GM03348 (cell line): ENCODE measurements around the gene ISG15.
"Not testable (repeated sequence)": the region's sequence is repeated elsewhere in the genome, so short reads cannot be mapped to it uniquely, and the experiment has no call there.

ENCODE experiments used
- DNase-seq: peaks from one replicate; pipeline ENCODE4 v3.0.0; 2012; ENCODE audit warnings: low spot score

ISG15 gene

DNA sequence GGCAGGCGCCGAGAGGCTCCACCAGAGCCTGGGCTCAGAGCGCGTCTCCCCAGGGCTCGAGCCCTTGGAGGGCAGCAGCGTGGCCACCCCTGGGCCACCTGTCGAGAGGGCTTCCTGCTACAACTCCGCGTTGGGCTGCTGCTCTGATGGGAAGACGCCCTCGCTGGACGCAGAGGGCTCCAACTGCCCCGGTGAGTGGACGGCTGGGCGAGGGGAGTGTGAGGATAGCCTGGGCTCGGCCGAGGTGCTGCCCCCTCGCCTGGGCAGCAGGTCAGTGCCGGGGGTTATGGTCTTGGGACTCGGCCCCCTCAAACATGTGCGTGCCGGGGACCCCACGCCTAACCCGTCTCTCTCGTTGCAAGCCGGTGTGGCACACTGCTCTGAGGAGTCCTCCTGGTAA lies 33.5 kb downstream of the ISG15 start:
- no peak for DNase-seq

DNA sequence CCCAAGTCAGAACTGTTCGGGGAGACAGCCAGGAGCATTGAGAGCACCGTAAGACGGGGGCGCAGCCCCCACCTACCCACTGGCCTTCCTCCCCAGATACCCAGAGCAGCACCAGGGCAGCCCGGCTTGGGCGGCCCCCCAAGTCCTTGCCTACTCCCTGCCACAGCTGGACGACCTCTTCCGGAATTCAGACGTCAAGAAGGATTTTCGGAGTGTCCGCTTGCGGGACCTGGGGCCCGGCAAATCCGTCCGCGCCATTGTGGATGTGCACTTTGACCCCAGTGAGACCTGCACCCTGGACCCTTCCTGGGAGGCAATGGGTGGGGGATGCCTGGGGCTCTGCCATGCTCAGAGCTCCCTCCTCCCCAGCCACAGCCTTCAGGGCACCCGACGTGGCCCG lies 34.1 kb downstream of the ISG15 start:
- no peak for DNase-seq

DNA sequence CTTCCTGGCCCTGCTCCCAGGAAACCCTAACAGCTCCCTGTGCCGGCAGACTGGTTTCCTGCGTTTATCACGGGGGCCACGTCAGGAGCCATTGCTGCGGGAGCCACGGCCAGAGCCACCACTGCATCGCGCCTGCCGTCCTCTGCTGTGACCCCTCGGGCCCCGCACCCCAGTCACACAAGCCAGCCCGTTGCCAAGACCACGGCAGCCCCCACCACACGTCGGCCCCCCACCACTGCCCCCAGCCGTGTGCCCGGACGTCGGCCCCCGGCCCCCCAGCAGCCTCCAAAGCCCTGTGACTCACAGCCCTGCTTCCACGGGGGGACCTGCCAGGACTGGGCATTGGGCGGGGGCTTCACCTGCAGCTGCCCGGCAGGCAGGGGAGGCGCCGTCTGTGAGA lies 34.7 kb downstream of the ISG15 start:
- DNase-seq, result no peak

DNA sequence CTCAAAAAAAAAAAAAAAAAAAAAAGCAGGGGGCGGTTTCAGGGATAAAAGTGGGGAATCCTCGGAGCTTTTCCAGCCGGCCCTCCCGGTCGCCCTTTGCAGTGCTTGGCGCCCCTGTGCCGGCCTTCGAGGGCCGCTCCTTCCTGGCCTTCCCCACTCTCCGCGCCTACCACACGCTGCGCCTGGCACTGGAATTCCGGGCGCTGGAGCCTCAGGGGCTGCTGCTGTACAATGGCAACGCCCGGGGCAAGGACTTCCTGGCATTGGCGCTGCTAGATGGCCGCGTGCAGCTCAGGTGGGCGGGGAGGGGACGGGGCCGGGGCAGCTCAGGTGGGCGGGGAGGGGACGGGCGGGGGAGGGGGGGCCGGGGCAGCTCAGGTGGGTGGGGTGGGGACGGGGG lies 35.5 kb downstream of the ISG15 start:
- no peak for DNase-seq

DNA sequence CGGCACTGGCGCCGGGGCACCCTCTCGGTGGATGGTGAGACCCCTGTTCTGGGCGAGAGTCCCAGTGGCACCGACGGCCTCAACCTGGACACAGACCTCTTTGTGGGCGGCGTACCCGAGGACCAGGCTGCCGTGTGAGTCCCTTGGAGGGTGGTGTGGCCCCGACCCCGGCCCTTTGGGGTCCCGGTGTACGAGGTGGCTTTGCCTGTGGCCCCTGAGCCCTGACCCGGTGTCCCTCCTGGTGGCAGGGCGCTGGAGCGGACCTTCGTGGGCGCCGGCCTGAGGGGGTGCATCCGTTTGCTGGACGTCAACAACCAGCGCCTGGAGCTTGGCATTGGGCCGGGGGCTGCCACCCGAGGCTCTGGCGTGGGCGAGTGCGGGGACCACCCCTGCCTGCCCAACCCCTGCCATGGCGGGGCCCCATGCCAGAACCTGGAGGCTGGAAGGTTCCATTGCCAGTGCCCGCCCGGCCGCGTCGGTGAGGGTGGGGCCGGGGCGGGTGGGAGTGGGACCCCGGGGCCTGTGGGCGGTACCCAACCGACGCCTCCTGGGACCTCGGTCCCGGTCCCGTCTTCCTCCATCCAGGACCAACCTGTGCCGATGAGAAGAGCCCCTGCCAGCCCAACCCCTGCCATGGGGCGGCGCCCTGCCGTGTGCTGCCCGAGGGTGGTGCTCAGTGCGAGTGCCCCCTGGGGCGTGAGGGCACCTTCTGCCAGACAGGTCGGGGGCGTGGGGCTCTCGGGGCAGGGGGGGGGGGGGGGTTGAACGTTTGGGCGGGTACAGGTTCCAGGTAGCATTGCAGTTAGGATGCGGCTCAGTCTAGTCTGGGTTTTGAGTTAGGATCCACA lies 36.2 kb downstream of the ISG15 start:
- no peak for DNase-seq

DNA sequence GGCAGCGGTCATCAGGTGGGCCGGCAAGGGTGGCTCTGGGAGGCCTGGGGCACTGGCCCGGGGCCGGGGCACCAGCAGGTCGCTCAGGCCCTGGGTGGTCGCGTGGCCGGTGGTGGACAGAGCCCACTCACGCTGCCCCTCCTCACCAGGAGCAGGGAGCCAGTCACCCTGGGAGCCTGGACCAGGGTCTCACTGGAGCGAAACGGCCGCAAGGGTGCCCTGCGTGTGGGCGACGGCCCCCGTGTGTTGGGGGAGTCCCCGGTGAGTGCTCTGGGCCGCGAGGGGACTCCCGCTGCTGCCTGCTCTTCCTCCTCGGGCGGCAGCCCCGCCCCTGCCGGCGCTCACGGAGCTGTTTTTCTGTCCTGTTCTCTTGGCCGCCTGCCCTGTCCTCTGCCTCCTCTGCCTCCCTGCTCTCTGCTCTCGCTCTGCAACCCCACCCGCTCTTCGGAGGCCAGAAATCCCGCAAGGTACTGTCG lies 37.3 kb downstream of the ISG15 start:
- DNase-seq, result no peak

DNA sequence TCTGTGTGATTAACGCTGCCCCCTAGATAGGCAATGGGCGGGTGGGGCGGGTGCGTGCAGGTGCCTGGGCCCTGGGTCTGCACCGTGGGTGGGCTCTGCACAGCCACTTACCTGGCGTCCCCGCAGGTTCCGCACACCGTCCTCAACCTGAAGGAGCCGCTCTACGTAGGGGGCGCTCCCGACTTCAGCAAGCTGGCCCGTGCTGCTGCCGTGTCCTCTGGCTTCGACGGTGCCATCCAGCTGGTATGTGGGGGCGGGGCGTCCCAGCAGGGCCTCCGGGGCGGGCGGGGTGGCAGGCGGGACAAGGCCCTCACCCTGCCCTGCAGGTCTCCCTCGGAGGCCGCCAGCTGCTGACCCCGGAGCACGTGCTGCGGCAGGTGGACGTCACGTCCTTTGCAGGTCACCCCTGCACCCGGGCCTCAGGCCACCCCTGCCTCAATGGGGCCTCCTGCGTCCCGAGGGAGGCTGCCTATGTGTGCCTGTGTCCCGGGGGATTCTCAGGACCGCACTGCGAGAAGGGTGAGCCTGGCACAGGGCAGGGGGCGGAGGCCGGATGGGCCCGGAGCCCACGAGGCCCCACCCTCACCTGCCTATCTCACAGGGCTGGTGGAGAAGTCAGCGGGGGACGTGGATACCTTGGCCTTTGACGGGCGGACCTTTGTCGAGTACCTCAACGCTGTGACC lies 38.0 kb downstream of the ISG15 start:
- no peak for DNase-seq

DNA sequence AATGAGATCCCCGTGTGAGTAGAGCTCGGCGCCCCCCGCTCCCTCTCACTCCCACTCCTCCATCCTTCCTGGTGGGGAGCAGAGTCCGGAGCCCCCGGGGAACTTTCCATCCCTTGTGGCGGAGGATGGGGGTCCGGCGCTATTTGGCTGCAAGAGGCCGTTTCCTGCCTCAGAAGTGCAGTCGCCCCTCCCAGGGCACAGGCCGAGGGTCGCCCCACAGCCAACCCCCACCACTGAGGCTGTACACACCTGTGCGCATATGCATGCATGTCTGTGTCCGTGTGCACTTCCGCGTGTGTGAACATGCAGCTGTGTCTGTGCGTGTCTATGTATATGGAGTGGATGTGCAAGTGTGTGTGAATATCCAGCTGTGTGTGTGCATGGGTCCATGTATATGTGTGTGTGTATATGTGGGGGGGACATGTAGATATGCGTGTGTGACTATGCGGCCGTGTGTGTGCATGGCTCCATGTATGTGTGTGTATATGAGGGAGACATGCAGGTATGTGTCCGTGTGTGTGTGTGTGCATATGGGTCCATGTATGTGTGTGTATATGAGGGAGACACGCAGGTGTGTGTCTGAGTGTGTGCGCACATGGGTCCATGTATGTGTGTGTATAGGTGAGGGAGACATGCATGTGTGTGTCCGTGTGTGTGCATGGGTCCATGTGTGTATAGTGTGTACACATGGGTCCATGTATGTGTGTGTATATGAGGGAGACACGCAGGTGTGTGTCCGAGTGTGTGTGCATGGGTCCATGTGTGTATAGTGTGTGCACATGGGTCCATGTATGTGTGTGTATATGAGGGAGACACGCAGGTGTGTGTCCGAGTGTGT lies 38.9 kb downstream of the ISG15 start:
- DNase-seq, result no peak

DNA sequence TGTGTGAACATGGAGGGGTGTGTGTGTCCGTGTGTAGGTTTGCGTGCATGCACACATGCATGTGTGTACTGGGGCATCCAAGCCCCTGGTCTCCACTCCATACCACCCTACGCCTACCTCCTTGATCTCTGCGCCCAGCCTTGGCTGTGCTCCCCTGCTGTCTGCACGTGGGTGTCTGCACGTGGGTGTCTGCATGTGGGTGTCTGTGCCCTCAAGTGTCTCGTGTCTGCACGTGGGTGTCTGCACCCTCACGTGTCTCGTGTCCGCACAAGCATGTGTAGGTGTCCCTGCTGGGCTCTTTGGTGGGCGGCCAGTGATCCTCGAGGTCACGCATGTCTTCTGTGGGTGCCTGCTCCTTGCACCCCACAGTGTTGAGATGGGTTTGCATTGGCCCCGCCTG lies 39.7 kb downstream of the ISG15 start:
- no peak for DNase-seq

DNA sequence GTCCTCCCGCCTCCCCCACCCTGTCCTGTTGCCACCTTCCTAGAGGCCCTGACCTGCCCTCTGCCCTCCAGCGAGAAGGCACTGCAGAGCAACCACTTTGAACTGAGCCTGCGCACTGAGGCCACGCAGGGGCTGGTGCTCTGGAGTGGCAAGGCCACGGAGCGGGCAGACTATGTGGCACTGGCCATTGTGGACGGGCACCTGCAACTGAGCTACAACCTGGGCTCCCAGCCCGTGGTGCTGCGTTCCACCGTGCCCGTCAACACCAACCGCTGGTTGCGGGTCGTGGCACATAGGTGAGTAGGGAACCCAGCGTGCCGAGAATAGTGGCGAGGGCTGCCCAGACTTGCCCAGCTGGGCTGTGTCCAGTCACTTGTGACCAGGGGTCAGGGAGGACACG lies 40.4 kb downstream of the ISG15 start:
- no peak for DNase-seq

DNA sequence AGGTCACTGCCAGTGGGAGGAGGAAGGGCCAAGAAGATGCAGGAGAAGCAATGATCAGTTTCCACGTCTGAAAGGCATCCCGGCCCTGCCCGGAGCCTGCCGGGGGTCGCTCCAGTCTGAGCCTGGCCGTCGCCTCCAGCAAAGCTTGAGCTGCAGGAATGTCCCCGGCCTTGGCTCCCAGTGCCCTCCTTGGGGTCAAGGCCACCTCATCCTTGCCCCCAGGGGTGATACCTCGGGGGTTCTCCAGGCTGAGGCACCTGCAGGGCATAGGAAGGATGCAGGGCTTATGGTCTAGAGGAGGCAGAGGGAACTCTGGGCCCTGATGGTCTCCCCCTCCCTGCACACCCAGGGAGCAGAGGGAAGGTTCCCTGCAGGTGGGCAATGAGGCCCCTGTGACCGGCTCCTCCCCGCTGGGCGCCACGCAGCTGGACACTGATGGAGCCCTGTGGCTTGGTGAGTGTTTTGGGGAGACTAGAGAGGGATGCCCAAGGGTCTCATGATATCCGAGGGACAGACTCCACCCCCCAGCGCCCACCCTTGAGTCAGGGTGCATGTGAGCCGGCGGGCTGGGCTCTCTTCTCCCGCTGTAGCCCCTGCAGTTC lies 40.9 kb downstream of the ISG15 start:
- DNase-seq, result no peak

DNA sequence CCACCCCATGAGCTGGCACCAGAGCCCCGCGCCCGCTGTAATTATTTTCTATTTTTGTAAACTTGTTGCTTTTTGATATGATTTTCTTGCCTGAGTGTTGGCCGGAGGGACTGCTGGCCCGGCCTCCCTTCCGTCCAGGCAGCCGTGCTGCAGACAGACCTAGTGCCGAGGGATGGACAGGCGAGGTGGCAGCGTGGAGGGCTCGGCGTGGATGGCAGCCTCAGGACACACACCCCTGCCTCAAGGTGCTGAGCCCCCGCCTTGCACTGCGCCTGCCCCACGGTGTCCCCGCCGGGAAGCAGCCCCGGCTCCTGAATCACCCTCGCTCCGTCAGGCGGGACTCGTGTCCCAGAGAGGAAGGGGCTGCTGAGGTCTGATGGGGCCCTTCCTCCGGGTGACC lies 41.7 kb downstream of the ISG15 start:
- no peak for DNase-seq

DNA sequence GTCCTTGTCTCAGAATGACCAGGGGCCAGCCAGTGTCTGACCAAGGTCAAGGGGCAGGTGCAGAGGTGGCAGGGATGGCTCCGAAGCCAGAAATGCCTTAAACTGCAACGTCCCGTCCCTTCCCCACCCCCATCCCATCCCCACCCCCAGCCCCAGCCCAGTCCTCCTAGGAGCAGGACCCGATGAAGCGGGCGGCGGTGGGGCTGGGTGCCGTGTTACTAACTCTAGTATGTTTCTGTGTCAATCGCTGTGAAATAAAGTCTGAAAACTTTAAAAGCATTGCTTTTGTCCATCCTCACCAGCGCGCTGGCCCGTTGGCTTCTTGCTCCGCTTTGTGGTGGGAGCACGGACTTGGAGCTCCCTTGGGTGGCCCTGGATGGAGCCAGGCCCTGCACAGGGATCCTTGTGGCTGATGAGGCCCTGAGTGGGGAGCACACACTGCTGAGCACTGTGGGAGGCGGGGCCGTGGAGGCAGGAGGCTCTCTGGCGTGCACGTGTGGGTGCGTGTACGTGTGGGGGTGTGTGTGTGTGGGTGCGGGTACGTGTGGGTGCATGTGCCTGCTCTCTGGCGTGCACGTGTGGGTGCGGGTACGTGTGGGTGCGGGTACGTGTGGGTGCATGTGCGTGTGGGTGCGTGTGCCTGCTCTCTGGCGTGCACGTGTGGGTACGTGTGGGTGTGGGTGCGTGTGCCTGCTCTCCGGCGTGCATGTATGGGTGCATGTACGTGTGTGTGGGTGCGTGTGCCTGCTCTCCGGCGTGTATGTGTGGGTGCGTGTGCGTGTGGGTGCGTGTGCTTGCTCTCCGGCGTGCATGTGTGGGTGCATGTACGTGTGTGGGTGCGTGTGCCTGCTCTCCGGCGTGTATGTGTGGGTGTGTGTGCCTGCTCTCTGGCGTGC lies 42.8 kb downstream of the ISG15 start:
- DNase-seq, result no peak

DNA sequence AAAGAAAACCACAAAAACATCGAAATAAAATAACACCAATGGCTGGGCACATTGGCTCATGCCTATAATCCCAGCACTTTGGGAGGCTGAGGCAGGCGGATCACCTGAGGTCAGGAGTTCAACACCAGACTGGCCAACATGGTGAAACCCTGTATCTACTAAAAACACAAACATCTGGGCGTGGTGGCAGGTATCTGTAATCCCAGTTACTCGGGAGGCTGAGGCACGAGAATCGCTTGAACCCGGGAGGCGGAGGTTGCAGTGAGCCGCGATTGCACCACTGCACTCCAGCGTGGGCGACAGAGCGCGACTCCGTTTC lies 44.4 kb downstream of the ISG15 start:
- DNase-seq, result not testable (repeated sequence)

DNA sequence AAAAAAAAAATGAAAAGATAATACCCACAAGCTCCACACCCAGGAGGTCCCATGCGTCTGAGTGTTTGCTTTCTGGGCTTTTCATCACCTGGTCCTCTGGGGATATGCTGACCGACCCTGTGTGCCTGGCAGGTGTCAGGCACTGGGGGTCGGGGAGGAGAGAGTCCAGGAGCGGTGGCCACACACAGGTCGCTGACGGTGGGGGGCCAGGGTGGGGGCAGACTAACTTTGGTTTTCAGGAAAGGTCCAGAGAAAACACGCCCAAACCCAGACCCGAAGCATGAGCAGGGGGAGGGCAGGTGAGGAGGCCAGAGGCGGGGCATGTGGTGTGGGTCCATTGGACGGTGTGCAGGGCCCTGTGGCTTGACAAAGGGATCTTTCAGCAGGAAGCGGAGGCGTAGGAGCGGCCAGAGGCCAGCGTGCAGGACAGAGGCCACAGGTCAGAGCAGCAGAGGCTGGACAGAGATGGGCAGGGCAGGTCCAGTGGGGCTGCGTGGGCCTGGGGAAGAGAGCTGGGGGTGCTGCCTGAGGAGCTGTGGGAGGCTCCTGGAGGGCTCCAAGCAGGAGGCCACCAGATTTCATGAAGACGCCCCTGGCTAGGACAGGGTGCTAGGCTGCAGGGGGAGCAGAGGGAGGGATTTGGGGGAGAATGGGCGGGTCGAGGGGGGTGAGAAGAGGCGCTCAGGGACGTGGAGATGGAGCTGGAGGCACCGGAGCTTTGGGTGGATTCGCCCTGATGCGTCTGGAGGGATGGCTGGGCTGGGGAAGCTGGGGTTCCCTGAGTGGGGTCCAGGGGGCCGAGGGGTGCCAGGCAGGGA lies 45.0 kb downstream of the ISG15 start:
- no peak for DNase-seq

DNA sequence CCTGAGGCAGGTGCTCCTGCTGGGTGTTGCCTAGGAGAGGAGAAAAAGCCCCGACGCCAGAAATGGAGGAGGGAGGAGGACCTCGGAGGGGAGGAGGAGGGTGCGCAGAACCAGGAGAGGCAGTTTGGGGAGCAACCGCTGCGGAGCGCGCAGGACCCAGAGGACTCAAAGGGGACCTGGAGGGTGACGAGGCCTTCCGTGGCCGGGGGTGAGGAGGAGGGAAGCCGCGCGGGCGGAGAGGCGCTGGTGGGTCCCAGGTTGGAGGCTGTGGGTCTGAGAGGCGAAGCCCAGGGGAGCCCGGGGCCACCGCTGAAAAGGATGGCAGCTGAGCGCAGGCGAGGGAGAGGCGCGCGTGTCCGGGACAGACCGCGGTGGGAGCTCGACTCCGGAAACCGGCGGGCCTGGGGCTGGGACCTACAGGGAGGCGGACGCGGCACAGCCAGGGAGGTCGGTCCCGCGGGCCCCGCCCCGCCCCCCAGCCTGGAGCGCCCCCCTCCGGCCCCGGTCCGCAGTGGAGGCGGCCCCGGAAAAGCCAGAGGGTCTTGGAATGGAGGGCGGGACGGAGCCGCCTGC lies 45.7 kb downstream of the ISG15 start:
- peak; percentile 39 for DNase-seq

DNA sequence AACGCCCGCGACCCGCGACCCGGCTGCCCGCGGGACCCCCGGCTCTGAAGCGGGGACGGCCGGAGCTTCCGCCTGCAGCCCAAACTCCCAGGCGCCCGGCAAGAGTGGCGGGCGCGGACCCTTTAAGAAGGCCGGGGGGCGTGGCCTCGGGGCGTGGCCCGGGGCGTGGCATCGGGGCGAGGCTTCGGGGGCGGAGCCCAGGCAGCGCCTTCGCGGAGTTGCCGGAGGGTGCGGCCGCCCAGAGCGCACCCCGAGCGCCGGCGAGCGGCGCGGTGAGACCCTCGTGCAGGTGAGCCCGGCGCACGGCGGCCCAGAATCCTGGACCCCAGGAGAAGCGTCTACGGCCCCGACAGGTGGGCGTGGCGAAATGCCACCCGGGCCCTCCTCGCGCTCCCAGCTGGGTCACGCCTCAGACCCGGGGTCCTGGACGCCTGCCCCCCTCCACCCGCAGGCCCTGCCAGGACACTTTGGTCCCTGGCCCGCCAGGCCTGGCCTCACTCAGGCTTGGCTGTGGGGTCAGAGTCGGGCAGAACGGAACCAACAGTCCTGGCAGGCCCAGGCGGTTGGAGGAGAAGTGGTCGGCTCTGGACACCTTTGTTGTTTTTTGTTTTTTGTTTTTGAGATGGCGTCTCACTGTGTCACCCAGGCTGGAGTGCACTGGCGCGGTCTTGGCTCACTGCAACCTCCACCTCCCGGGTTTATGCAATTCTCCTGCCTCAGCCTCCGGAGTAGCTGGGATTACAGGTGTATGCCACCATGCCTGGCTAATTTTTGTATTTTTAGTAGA lies 46.4 kb downstream of the ISG15 start:
- DNase-seq, result peak; percentile 97

DNA sequence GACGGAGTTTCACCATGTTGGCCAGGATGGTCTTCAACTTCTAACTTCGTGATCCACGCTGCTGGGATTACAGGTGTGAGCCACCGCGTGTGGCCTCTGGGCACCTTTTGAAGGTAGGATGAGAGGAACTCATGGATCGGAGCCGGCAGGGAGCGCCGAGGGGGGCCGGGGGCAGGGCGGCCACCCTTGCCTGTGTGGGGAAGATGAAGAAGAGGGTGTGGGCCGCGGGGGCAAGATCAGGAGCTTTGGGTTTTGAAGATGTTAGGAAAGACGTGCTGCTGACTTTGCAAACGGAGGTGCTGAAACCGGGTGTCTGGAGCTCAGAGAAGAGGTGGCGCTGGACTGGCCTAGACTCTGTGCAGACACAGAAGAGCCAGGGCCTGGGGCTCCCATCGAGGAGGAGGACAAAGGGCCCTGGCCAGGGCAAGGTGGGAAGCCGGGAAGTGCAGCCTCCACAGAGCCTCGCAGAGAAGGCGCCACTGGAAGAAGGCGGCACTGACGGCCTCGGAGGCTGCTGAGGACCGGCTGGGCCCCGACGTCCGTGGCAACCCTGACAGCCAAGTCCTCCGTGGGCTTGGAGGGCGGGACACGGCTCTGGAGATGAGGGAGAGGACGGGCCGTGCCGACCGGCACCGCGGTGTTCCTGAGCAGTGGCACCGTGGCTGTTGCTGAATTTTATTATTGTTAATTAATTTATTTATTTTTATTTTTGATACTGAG lies 47.1 kb downstream of the ISG15 start:
- no peak for DNase-seq
